ENCODE measurements around the gene TTYH3. TPM values are rescaled to one million over a fixed set of nuclear protein-coding genes. Genes with fewer than 3 reads are reported as not detected.

Gene TTYH3
- total and polyA plus RNA-seq, 8 donors = 82.9 to 153 (median 111) TPM

- H3K27ac ChIP-seq = no peak overlapping the region
- TF ChIP-seq, protein P1, sequence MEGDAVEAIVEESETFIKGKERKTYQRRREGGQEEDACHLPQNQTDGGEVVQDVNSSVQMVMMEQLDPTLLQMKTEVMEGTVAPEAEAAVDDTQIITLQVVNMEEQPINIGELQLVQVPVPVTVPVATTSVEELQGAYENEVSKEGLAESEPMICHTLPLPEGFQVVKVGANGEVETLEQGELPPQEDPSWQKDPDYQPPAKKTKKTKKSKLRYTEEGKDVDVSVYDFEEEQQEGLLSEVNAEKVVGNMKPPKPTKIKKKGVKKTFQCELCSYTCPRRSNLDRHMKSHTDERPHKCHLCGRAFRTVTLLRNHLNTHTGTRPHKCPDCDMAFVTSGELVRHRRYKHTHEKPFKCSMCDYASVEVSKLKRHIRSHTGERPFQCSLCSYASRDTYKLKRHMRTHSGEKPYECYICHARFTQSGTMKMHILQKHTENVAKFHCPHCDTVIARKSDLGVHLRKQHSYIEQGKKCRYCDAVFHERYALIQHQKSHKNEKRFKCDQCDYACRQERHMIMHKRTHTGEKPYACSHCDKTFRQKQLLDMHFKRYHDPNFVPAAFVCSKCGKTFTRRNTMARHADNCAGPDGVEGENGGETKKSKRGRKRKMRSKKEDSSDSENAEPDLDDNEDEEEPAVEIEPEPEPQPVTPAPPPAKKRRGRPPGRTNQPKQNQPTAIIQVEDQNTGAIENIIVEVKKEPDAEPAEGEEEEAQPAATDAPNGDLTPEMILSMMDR (IDR thresholded peaks at IDR 0.05) = no peak
- H3K4me1 ChIP-seq = peaks cover 4 to 19% of the 10 kb centered on the region in 2 donors
Measured at GRCh38 chr7:2661602-2662272, 30.0 kb downstream of the TTYH3 start.

DNA sequence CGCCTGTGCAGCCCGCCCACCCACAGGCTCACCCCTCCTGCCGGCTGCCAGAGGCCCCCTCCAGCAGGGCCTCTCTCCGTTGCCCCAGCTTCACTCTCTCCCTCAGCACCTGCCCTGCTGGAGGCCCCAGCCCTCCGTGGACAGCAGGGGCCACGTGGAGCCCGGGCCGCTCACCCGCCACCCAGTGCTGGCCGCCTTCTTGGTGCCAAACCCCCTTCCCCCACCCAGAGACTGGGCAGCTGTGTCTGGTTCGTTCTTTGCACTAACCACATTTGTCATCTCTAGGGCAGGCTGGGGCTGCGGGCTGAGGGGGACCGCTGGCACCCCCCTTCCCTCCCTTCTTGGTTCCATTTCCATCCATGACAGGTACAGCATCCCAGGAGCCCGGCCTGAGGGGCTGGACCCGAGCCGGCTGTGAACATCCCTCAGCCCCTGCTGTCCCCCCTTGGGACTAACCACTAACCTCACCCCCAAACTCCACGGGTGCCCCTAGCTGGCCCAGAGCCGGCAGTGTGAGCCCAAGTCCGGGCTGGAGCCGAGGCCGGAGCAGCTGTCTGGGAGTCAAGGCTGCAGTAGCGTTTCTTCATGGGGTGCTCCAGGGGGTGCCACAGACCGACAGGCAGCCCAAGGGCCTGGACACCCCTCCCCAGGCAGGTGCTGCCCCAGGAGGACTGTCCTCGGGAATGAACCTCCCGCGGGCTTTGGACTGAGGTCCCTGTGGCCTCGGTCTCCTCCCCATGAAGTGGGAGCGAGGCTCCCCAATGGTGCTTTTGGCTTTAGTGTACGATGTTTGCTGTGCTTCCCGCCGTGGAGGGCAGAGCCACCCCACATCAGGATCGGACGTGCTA, 30.7 kb downstream of the TTYH3 start:
- Histone ChIP-seq H3K9me3 (no peaks in the 10 kb centered on the region), H3K27me3 (peaks cover 0 to 19% of the 10 kb centered on the region in 2 donors), H3K4me3 (no peak overlapping the region), H3K27ac (no peak overlapping the region), H3K36me3 (peaks cover 0 to 52% of the 10 kb centered on the region in 2 donors), H3K4me1 (peaks cover 4 to 19% of the 10 kb centered on the region in 2 donors)
- TF ChIP-seq, protein P1 (IDR thresholded peaks at IDR 0.05) = no peak
- ATAC-seq = no peak
- no peak for DNase-seq
- intact Hi-C loops (cut with DNase I) = no loop called here

More at GRCh38 chr7:2661602-2662272, 30.0 kb downstream of the TTYH3 start:
- peak in 1 of 4 donors; percentile 77 for DNase-seq
- intact Hi-C loops (cut with DNase I) = no loop called here
- no peak for ATAC-seq
- Histone ChIP-seq H3K9me3 (no peaks in the 10 kb centered on the region), H3K27me3 (peaks cover 0 to 12% of the 10 kb centered on the region in 2 donors), H3K4me3 (no peak overlapping the region), H3K36me3 (peaks cover 0 to 56% of the 10 kb centered on the region in 2 donors)

DNA sequence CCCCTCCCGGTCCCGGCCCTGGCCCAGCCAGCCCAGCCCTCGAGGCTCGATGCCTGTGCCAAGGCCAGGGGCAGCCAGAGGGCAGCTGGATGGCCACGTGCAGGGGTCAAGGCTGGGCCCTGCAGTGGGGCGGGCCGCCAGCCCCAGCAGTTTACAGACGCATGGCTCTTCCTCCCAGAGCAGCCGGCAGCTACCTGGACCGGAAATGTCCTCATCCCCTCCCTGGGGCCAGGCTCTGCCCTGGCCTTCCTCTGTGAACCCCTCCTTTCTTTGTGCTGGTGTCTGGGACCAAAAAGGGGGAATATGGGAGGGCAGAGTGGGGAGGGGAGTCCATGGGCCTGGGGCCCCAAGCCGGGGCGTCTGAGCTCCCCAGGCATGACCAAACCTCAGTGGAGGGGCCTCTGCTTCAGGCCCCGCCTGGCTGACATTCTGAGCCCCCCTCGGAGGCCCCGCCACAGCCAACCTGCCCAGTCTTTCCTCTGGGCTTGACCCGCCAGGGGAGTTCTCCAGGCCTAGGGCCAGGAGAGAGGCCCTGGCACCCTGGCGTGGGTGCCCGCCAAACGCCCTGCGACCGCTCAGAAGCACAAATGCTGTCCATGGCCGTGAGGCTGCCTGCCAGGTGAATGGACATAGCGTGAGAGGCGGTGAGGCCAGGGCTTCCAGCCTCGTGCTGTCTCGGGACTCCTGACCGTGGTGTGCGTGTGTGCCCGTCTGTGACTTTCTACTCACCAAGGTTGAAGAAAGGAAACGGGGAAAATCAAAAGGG, 31.5 kb downstream of the TTYH3 start:
- ATAC-seq = peak; percentile 23
- Histone ChIP-seq H3K4me3 (no peak overlapping the region), H3K27me3 (peaks cover 0 to 27% of the 10 kb centered on the region in 2 donors), H3K9me3 (no peaks in the 10 kb centered on the region), H3K4me1 (peaks cover 4 to 19% of the 10 kb centered on the region in 2 donors), H3K36me3 (peaks cover 0 to 44% of the 10 kb centered on the region in 2 donors), H3K27ac (no peak overlapping the region)
- peak in 3 of 4 donors; percentile 34 to 83 (median 66) for DNase-seq
- TF ChIP-seq, protein P1 (IDR thresholded peaks at IDR 0.05) = no peak
- intact Hi-C loops (cut with DNase I) = no loop called here

DNA sequence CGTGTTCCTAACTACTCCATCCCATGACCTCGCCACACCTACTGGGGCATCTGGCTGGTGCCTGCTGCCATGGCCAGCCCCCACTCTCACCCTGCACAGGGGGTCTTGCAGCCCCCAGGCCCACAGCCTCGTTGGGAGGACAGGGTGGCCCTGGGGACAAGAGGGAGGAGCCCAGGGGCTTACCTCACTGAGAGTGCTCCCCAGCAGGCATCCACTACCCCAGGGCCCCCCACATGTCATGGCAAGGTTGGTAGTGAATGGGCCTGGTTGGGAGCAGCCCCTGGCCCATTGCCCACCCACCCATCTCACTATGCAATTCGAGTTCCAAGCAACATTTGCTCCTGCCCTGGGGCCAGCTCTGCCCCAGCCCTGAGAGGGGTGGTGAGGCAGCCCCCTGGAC, 32.2 kb downstream of the TTYH3 start:
- Histone ChIP-seq H3K27ac (no peak overlapping the region), H3K27me3 (peaks cover 0 to 27% of the 10 kb centered on the region in 2 donors), H3K4me1 (peaks cover 4 to 19% of the 10 kb centered on the region in 2 donors), H3K9me3 (no peaks in the 10 kb centered on the region), H3K36me3 (peaks cover 0 to 37% of the 10 kb centered on the region in 2 donors), H3K4me3 (no peak overlapping the region)
- intact Hi-C loops (cut with DNase I) = no loop called here
- ATAC-seq (no peak), DNase-seq (no peak)
- TF ChIP-seq, protein P1 (IDR thresholded peaks at IDR 0.05) = no peak

All from left lung (tissue), 10 donors.